CD4-positive, alpha-beta memory T cell (primary cell): ENCODE results near the gene ADCY3. TPM values are rescaled to one million over a fixed set of nuclear protein-coding genes. Genes with fewer than 3 reads are reported as not detected.
A peak's percentile ranks its signal among the peaks of the same experiment; 100 is the strongest.

Experiments used
- CTCF ChIA-PET: fragments of 350-600 bp; sonication (Branson Sonifier 250); formaldehyde crosslinking; loops from one replicate; lab custom pipeline; 2021; ENCODE audit warnings: inconsistent platforms; ENCODE audit not compliant: partially characterized antibody; lab: Charles Lee
- POLR2A ChIA-PET: fragments of 350-600 bp; sonication (Branson Sonifier 250); formaldehyde crosslinking; loops from one replicate; lab custom pipeline; 2021; ENCODE audit not compliant: partially characterized antibody; lab: Charles Lee
- DNase-seq, 5 donors: peaks; one replicate each; pipeline versions ENCODE4 v3.0.0 to v3.0.0-alpha.2; 2020 to 2022; ENCODE audit warnings: mixed read lengths in 1 of 5
- H3K27ac ChIP-seq: one replicate; pipeline ENCODE4 v1.7.0; 2013; ENCODE audit warnings: low read depth, low read length
- H3K27me3 ChIP-seq: 2 replicates; pipeline ENCODE4 v1.7.0; 2013; ENCODE audit warnings: mild to moderate bottlenecking, low read length, moderate library complexity; ENCODE audit not compliant: insufficient read depth
- H3K36me3 ChIP-seq: 2 replicates; pipeline ENCODE4 v1.7.0; 2013; ENCODE audit warnings: mild to moderate bottlenecking, low read length, moderate library complexity; ENCODE audit not compliant: insufficient read depth
- H3K4me1 ChIP-seq: 2 replicates; pipeline ENCODE4 v1.7.0; 2013; ENCODE audit warnings: mild to moderate bottlenecking, low read length, moderate library complexity; ENCODE audit not compliant: insufficient read depth
- H3K4me3 ChIP-seq, 2 donors: one replicate each; pipeline ENCODE4 v1.7.0; 2013; ENCODE audit warnings: low read length in 2 of 2, mild to moderate bottlenecking in 1 of 2
- H3K9me3 ChIP-seq, 2 donors: one replicate each; pipeline ENCODE4 v1.7.0; 2013; ENCODE audit warnings: low read length in 2 of 2, control low read depth in 1 of 2; ENCODE audit not compliant: control insufficient read depth in 1 of 2
- H3K27ac Mint-ChIP-seq, 7 donors: one replicate each; pipeline ENCODE4 v1.8.0; 2020 to 2021; ENCODE audit warnings: mixed read lengths in 7 of 7, mild to moderate bottlenecking in 6 of 7, inconsistent platforms in 3 of 7, moderate library complexity in 3 of 7
- H3K27me3 Mint-ChIP-seq, 2 donors: one replicate each; pipeline ENCODE4 v1.8.0; 2020 to 2021; ENCODE audit warnings: mixed read lengths in 2 of 2
- H3K36me3 Mint-ChIP-seq, 2 donors: one replicate each; pipeline ENCODE4 v1.8.0; 2020 to 2021; ENCODE audit warnings: mixed read lengths in 2 of 2, inconsistent platforms in 1 of 2, mild to moderate bottlenecking in 1 of 2
- H3K4me1 Mint-ChIP-seq, 4 donors: one replicate each; pipeline ENCODE4 v1.8.0; 2020 to 2021; ENCODE audit warnings: mixed read lengths in 4 of 4, mild to moderate bottlenecking in 1 of 4
- H3K4me3 Mint-ChIP-seq, 8 donors: one replicate each; pipeline ENCODE4 v1.8.0; 2020 to 2021; ENCODE audit warnings: mixed read lengths in 8 of 8, mild to moderate bottlenecking in 7 of 8, moderate library complexity in 6 of 8, inconsistent platforms in 3 of 8
- H3K9me3 Mint-ChIP-seq, 8 donors: one replicate each; pipeline ENCODE4 v1.8.0; 2020 to 2021; ENCODE audit warnings: mixed read lengths in 8 of 8, mild to moderate bottlenecking in 5 of 8, inconsistent platforms in 3 of 8, moderate library complexity in 1 of 8
- intact Hi-C: fragments of 100-400 bp; cut with micrococcal nuclease; formaldehyde crosslinking; loops from one replicate; pipeline ENCODE4 v1.15.1; 2023
- polyA plus RNA-seq, 2 donors: library from polyadenylated mRNA; unstranded; fragments of 300-500 nt; fragmentation: Illumina TruSeq; gene quantifications; one replicate each; pipeline ENCODE4 v1.2.3, GENCODE V29; 2021
- total RNA-seq, 2 experiments: library from RNA; stranded (reverse); gene quantifications; one replicate each; pipeline ENCODE4 v1.2.3, GENCODE V29; 2021

The ADCY3 gene
- total RNA-seq (10 to 100 TPM; 14.7 to 14.9 TPM), polyA plus RNA-seq (10 to 100 TPM in 1 of 2 donors, 1 to 10 TPM in 1; 9.2 to 15.0 TPM)

- H3K4me1 Mint-ChIP-seq = peaks cover 23 to 43% (median 30%) of the 10 kb centered on the region in 4 donors
These were observed at the start of gene ADCY3 for GRCh38 chr2:24920098-24920808. TSS of gene ADCY3 (minus strand) at chr2:24920237. CDS start at chr2:24918987, 1,250 bp downstream.

GRCh38 chr2:24969784-24970183 is 49.7 kb upstream of the ADCY3 start:
- Histone ChIP-seq H3K27me3 (no peaks in the 10 kb centered on the region), H3K27ac (no peak overlapping the region), H3K36me3 (no peaks in the 10 kb centered on the region), H3K9me3 (no peaks in the 10 kb centered on the region), H3K4me1 (peaks cover 24% of the 10 kb centered on the region), H3K4me3 (no peak overlapping the region)
- H3K36me3 Mint-ChIP-seq = peaks cover 17 to 37% of the 10 kb centered on the region in 2 donors
- ChIA-PET POLR2A (no interaction called here), CTCF (no interaction called here)
- no peaks in the 10 kb centered on the region for H3K27me3 Mint-ChIP-seq
- H3K4me3 Mint-ChIP-seq = no peak overlapping the region
- no peak for DNase-seq
- H3K9me3 Mint-ChIP-seq = no peaks in the 10 kb centered on the region
- peaks cover 6 to 27% (median 17%) of the 10 kb centered on the region in 4 donors for H3K4me1 Mint-ChIP-seq
- intact Hi-C loops = loop anchor here (5.0 to 10.0 kb wide), 5 partner anchors 243 to 1378 kb away; partner anchors contain the start of genes ADGRF3, DNMT3A, RAB10 and SELENOI
- peak overlapping the region in 1 of 7 donors; percentile 100 for H3K27ac Mint-ChIP-seq

More at GRCh38 chr2:24920098-24920808, at the start of gene ADCY3:
- Histone ChIP-seq H3K36me3 (no peaks in the 10 kb centered on the region), H3K27me3 (no peaks in the 10 kb centered on the region), H3K4me3 (peak within 1 kb of the TSS; percentile 49 to 62), H3K9me3 (no peaks in the 10 kb centered on the region), H3K27ac (peak within 1 kb of the TSS; percentile 35), H3K4me1 (peaks cover 36% of the 10 kb centered on the region)
- intact Hi-C loops = loop anchor here (2.0 kb wide), 2 partner anchors 123 to 127 kb away; partner anchors contain the start of genes CENPO, EFR3B and PTRHD1
- Mint-ChIP-seq H3K36me3 (peaks cover 0 to 8% of the 10 kb centered on the region in 2 donors), H3K27me3 (no peaks in the 10 kb centered on the region), H3K27ac (peak within 1 kb of the TSS; percentile 83 to 94 (median 88)), H3K9me3 (peaks cover 0 to 2% (median 0%) of the 10 kb centered on the region in 8 donors), H3K4me3 (peak within 1 kb of the TSS; percentile 91 to 97 (median 94))
- POLR2A ChIA-PET = interaction anchor here (1.0 kb wide), 1 partner anchor 429 kb away, joined by 3 read pairs; no protein-coding TSS in a partner anchor
- peak; percentile 52 to 70 (median 62) for DNase-seq
- CTCF ChIA-PET = interaction anchor here (1.1 kb wide), 1 partner anchor 56 kb away, joined by 3 read pairs; no protein-coding TSS in a partner anchor

GRCh38 chr2:24961903-24962302 is 41.9 kb upstream of the ADCY3 start:
- H3K27me3 Mint-ChIP-seq = no peaks in the 10 kb centered on the region
- Histone ChIP-seq H3K4me1 (no peaks in the 10 kb centered on the region), H3K4me3 (no peak overlapping the region), H3K36me3 (peaks cover 23% of the 10 kb centered on the region), H3K27me3 (no peaks in the 10 kb centered on the region), H3K9me3 (no peaks in the 10 kb centered on the region), H3K27ac (no peak overlapping the region)
- H3K36me3 Mint-ChIP-seq = peaks cover 80 to 82% of the 10 kb centered on the region in 2 donors
- H3K4me1 Mint-ChIP-seq = peaks cover 7 to 11% (median 8%) of the 10 kb centered on the region in 4 donors
- ChIA-PET CTCF (no interaction called here), POLR2A (no interaction called here)
- intact Hi-C loops = no loop called here
- H3K9me3 Mint-ChIP-seq = no peaks in the 10 kb centered on the region
- peak overlapping the region in 1 of 7 donors; percentile 79 for H3K27ac Mint-ChIP-seq
- DNase-seq = no peak
- no peak overlapping the region for H3K4me3 Mint-ChIP-seq

- H3K4me3 Mint-ChIP-seq = no peak overlapping the region
- Histone ChIP-seq H3K27ac (no peak overlapping the region), H3K27me3 (no peaks in the 10 kb centered on the region), H3K4me3 (no peak overlapping the region), H3K4me1 (no peaks in the 10 kb centered on the region), H3K9me3 (peaks cover 0 to 3% of the 10 kb centered on the region in 2 donors), H3K36me3 (peaks cover 43% of the 10 kb centered on the region)
- intact Hi-C loops = no loop called here
- DNase-seq = no peak
- peaks cover 0 to 19% (median 11%) of the 10 kb centered on the region in 8 donors for H3K9me3 Mint-ChIP-seq
- peaks cover 88 to 89% of the 10 kb centered on the region in 2 donors for H3K36me3 Mint-ChIP-seq
- no peaks in the 10 kb centered on the region for H3K27me3 Mint-ChIP-seq
- CTCF ChIA-PET = no interaction called here
- POLR2A ChIA-PET = no interaction called here
- H3K27ac Mint-ChIP-seq = peak overlapping the region in 2 of 7 donors; percentile 17 to 27
- peaks cover 7 to 11% (median 8%) of the 10 kb centered on the region in 4 donors for H3K4me1 Mint-ChIP-seq
These were observed 39.7 kb upstream of the ADCY3 start for GRCh38 chr2:24959761-24960160.

- Histone ChIP-seq H3K4me1 (no peaks in the 10 kb centered on the region), H3K27ac (no peak overlapping the region), H3K9me3 (peaks cover 0 to 3% of the 10 kb centered on the region in 2 donors), H3K4me3 (no peak overlapping the region), H3K36me3 (peaks cover 46% of the 10 kb centered on the region), H3K27me3 (no peaks in the 10 kb centered on the region)
- Mint-ChIP-seq H3K9me3 (peaks cover 0 to 19% (median 12%) of the 10 kb centered on the region in 8 donors), H3K27ac (peak overlapping the region in 1 of 7 donors; percentile 13), H3K4me1 (peaks cover 6 to 10% (median 8%) of the 10 kb centered on the region in 4 donors), H3K36me3 (peaks cover 91 to 93% of the 10 kb centered on the region in 2 donors), H3K27me3 (no peaks in the 10 kb centered on the region), H3K4me3 (no peak overlapping the region)
- ChIA-PET CTCF (no interaction called here), POLR2A (no interaction called here)
- intact Hi-C loops = no loop called here
- no peak for DNase-seq
These were observed 38.4 kb upstream of the ADCY3 start for GRCh38 chr2:24958411-24958935.

GRCh38 chr2:24957976-24958375 is 37.9 kb upstream of the ADCY3 start:
- Histone ChIP-seq H3K4me1 (no peaks in the 10 kb centered on the region), H3K27me3 (no peaks in the 10 kb centered on the region), H3K27ac (no peak overlapping the region), H3K4me3 (no peak overlapping the region), H3K36me3 (peaks cover 43% of the 10 kb centered on the region), H3K9me3 (peaks cover 0 to 3% of the 10 kb centered on the region in 2 donors)
- Mint-ChIP-seq H3K27me3 (no peaks in the 10 kb centered on the region), H3K4me1 (peaks cover 6 to 10% (median 8%) of the 10 kb centered on the region in 4 donors), H3K4me3 (no peak overlapping the region), H3K36me3 (peaks cover 90 to 91% of the 10 kb centered on the region in 2 donors), H3K9me3 (peaks cover 0 to 19% (median 12%) of the 10 kb centered on the region in 8 donors), H3K27ac (no peak overlapping the region)
- POLR2A ChIA-PET = interaction anchor here (0.7 kb wide), 1 partner anchor 14 kb away, joined by 3 read pairs; no protein-coding TSS in a partner anchor
- intact Hi-C loops = no loop called here
- CTCF ChIA-PET = no interaction called here
- DNase-seq = no peak

- peaks cover 90 to 92% of the 10 kb centered on the region in 2 donors for H3K36me3 Mint-ChIP-seq
- DNase-seq = no peak
- POLR2A ChIA-PET = interaction anchor here (0.7 kb wide), 1 partner anchor 13 kb away, joined by 3 read pairs; no protein-coding TSS in a partner anchor
- H3K27me3 Mint-ChIP-seq = no peaks in the 10 kb centered on the region
- Histone ChIP-seq H3K36me3 (peaks cover 43% of the 10 kb centered on the region), H3K27me3 (no peaks in the 10 kb centered on the region), H3K4me1 (no peaks in the 10 kb centered on the region), H3K4me3 (no peak overlapping the region), H3K9me3 (peaks cover 0 to 3% of the 10 kb centered on the region in 2 donors), H3K27ac (no peak overlapping the region)
- peaks cover 0 to 19% (median 12%) of the 10 kb centered on the region in 8 donors for H3K9me3 Mint-ChIP-seq
- CTCF ChIA-PET = interaction anchor here (1.2 to 1.7 kb wide), 2 partner anchors 18 to 129 kb away, joined by 3 to 5 read pairs; no protein-coding TSS in a partner anchor
- H3K4me1 Mint-ChIP-seq = peaks cover 6 to 10% (median 8%) of the 10 kb centered on the region in 4 donors
- no peak overlapping the region for H3K4me3 Mint-ChIP-seq
- intact Hi-C loops = no loop called here
- peak overlapping the region in 1 of 7 donors; percentile 42 for H3K27ac Mint-ChIP-seq
These were observed 37.2 kb upstream of the ADCY3 start for GRCh38 chr2:24957221-24957620.
